ENCODE measurements around the gene UNCX.

The UNCX gene

GRCh38 chr7:1263391-1263951, 30.8 kb downstream of the UNCX start:
- H3K4me3 ChIP-seq (ENCODE audit: low read depth, low read length), result no peak overlapping the region
- TF ChIP-seq CTCF (IDR thresholded peaks at IDR 0.05; ENCODE audit: low read depth, low read length), result no peak
- H3K4me1 ChIP-seq, result no peaks in the 10 kb centered on the region
- no peak for DNase-seq
- H3K27me3 ChIP-seq, result peaks cover 86% of the 10 kb centered on the region
- no peaks in the 10 kb centered on the region for H3K36me3 ChIP-seq
- H3K9me3 ChIP-seq, result no peaks in the 10 kb centered on the region

GRCh38 chr7:1264345-1265280, 31.9 kb downstream of the UNCX start:
- Histone ChIP-seq H3K4me1 (no peaks in the 10 kb centered on the region), H3K4me3 (ENCODE audit: low read depth, low read length) (no peak overlapping the region), H3K27me3 (peaks cover 86% of the 10 kb centered on the region), H3K36me3 (no peaks in the 10 kb centered on the region), H3K9me3 (no peaks in the 10 kb centered on the region)
- DNase-seq, result no peak
- TF ChIP-seq CTCF (IDR thresholded peaks at IDR 0.05; ENCODE audit: low read depth, low read length), result no peak

GRCh38 chr7:1267016-1267900, 34.6 kb downstream of the UNCX start:
- no peak for TF ChIP-seq CTCF (IDR thresholded peaks at IDR 0.05; ENCODE audit: low read depth, low read length)
- no peak for DNase-seq
- H3K4me3 ChIP-seq (ENCODE audit: low read depth, low read length), result no peak overlapping the region
- H3K36me3 ChIP-seq, result no peaks in the 10 kb centered on the region
- H3K4me1 ChIP-seq, result no peaks in the 10 kb centered on the region
- no peaks in the 10 kb centered on the region for H3K9me3 ChIP-seq
- H3K27me3 ChIP-seq, result peaks cover 79% of the 10 kb centered on the region

- H3K4me3 ChIP-seq (ENCODE audit: low read depth, low read length), result no peak overlapping the region
- H3K36me3 ChIP-seq, result no peaks in the 10 kb centered on the region
- DNase-seq, result no peak
- H3K9me3 ChIP-seq, result no peaks in the 10 kb centered on the region
- H3K27me3 ChIP-seq, result peaks cover 69% of the 10 kb centered on the region
- TF ChIP-seq CTCF (IDR thresholded peaks at IDR 0.05; ENCODE audit: low read depth, low read length), result no peak
- no peaks in the 10 kb centered on the region for H3K4me1 ChIP-seq
These were observed 35.6 kb downstream of the UNCX start for GRCh38 chr7:1268076-1268815.

GRCh38 chr7:1268866-1269265, 36.2 kb downstream of the UNCX start:
- no peaks in the 10 kb centered on the region for H3K36me3 ChIP-seq
- H3K4me3 ChIP-seq (ENCODE audit: low read depth, low read length), result no peak overlapping the region
- H3K9me3 ChIP-seq, result no peaks in the 10 kb centered on the region
- no peak for DNase-seq
- H3K27me3 ChIP-seq, result peaks cover 63% of the 10 kb centered on the region
- H3K4me1 ChIP-seq, result no peaks in the 10 kb centered on the region
- TF ChIP-seq CTCF (IDR thresholded peaks at IDR 0.05; ENCODE audit: low read depth, low read length), result no peak

Data from BE2C (cell line).